ENCODE data around the gene KIF13A. TPM values are rescaled to one million over a fixed set of nuclear protein-coding genes. Genes with fewer than 3 reads are reported as not detected.
"Not testable (repeated sequence)": the region's sequence is repeated elsewhere in the genome, so short reads cannot be mapped to it uniquely, and the experiment has no call there.

KIF13A gene
- total RNA-seq, 2 donors from 2014 or later: 35.3 to 45.0 TPM

DNA sequence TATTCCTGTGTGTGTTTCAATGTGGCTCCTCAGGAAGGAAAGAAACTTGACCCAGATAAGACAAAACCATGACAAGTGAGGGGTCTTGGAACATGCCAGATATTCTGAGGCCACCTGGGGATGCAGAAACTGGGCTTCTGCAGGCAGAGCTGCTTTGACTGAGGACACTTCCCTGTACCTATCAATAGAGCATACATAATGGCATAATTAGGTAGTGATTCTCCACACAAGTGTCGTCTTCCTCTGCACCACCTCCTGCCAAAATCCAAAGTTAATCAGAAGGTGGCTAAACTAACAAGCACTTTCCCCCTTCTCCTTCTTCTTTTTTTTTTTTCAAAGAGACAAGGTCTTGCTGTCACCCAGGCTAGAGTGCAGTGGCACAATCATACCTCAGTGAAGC, 97.1 kb downstream of the KIF13A start:
- TF ChIP-seq, protein P1, sequence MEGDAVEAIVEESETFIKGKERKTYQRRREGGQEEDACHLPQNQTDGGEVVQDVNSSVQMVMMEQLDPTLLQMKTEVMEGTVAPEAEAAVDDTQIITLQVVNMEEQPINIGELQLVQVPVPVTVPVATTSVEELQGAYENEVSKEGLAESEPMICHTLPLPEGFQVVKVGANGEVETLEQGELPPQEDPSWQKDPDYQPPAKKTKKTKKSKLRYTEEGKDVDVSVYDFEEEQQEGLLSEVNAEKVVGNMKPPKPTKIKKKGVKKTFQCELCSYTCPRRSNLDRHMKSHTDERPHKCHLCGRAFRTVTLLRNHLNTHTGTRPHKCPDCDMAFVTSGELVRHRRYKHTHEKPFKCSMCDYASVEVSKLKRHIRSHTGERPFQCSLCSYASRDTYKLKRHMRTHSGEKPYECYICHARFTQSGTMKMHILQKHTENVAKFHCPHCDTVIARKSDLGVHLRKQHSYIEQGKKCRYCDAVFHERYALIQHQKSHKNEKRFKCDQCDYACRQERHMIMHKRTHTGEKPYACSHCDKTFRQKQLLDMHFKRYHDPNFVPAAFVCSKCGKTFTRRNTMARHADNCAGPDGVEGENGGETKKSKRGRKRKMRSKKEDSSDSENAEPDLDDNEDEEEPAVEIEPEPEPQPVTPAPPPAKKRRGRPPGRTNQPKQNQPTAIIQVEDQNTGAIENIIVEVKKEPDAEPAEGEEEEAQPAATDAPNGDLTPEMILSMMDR (conservative IDR thresholded peaks at IDR 0.05): no peak
- no peaks in the 10 kb centered on the region for H3K27me3 ChIP-seq (ENCODE audit: control insufficient read depth, insufficient read depth, low read length, poor library complexity, severe bottlenecking)
- 80 to 100% methylated on average over 1 of the region's 1 CpG for WGBS, 2 experiments (ENCODE audit: insufficient coverage in 1 of 2, insufficient read length in 1 of 2)
- no peak overlapping the region for H3K27ac Mint-ChIP-seq
- peaks cover 25% of the 10 kb centered on the region for H3K9me3 Mint-ChIP-seq
- H3K36me3 ChIP-seq (ENCODE audit: control insufficient read depth, insufficient read depth, low read length): peaks cover 23% of the 10 kb centered on the region
- DNase-seq: no peak
- peaks cover 25% of the 10 kb centered on the region for H3K9me3 ChIP-seq (ENCODE audit: control insufficient read depth, low read length)
- H3K4me1 ChIP-seq (ENCODE audit: control insufficient read depth, insufficient read depth, low read length): no peaks in the 10 kb centered on the region
- no peak overlapping the region for H3K9ac ChIP-seq (ENCODE audit: extremely low read depth, low read length, poor library complexity, severe bottlenecking)
- H3K4me3 Mint-ChIP-seq: no peak overlapping the region
- H3K4me1 Mint-ChIP-seq: peaks cover 17% of the 10 kb centered on the region
- H3K27me3 Mint-ChIP-seq (ENCODE audit: insufficient read depth): no peaks in the 10 kb centered on the region
- H3K4me3 ChIP-seq (ENCODE audit: low read length): no peak overlapping the region
- no peak overlapping the region for H3K27ac ChIP-seq (ENCODE audit: low read depth, low read length)
- H3K36me3 Mint-ChIP-seq (ENCODE audit: low read depth): peaks cover 38% of the 10 kb centered on the region

DNA sequence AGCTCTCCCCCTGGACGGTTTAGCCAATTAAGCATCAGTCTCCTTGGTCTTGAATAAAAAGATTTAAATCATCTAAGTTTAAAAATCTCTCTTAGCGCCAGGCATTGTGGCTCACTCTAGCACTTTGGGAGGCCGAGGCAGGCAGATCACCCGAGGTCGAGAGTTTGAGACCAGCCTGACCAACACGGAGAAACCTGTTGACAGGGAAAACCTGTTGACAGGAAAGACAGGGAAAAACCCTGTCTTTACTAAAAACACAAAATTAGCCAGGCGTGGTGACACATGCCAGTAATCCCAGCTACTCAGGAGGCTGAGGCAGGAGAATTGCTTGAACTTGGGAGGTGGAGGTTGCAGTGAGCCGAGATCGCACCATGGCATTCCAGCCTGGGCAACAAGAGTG, 97.7 kb downstream of the KIF13A start:
- peaks cover 18% of the 10 kb centered on the region for H3K36me3 ChIP-seq (ENCODE audit: control insufficient read depth, insufficient read depth, low read length)
- H3K4me3 Mint-ChIP-seq; DNase-seq; H3K9ac ChIP-seq (ENCODE audit: extremely low read depth, low read length, poor library complexity, severe bottlenecking); H3K27me3 ChIP-seq (ENCODE audit: control insufficient read depth, insufficient read depth, low read length, poor library complexity, severe bottlenecking); H3K4me3 ChIP-seq (ENCODE audit: low read length); H3K27me3 Mint-ChIP-seq (ENCODE audit: insufficient read depth); H3K4me1 ChIP-seq (ENCODE audit: control insufficient read depth, insufficient read depth, low read length); H3K27ac ChIP-seq (ENCODE audit: low read depth, low read length): not testable (repeated sequence)
- Mint-ChIP-seq H3K9me3 (peaks cover 20% of the 10 kb centered on the region), H3K36me3 (ENCODE audit: low read depth) (peaks cover 33% of the 10 kb centered on the region), H3K27ac (peak overlapping the region; percentile 4), H3K4me1 (peaks cover 17% of the 10 kb centered on the region)
- 95 to 98% methylated on average over 5 to 9 of the region's 9 CpGs for WGBS, 2 experiments (ENCODE audit: insufficient coverage in 1 of 2, insufficient read length in 1 of 2)
- peaks cover 20% of the 10 kb centered on the region for H3K9me3 ChIP-seq (ENCODE audit: control insufficient read depth, low read length)

DNA sequence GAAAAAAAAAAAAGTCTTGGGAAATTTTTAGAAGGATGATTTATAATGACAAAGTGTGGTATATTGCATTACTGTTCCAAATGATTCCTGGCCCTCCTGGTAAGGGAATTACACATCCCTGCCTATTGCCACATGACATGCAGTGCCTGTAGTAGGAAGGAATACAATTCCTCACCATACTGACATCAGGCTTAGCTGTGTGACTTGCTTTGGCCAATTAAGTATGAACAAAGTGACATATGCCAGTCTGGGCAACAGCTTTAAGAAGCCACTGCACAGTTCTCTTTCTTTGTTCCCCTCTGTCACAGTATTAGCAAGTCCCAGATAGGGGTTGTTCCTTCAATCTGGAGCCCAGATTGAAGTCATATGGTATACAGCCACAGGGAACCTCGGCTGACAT, 100.5 kb downstream of the KIF13A start:
- no peak overlapping the region for H3K9ac ChIP-seq (ENCODE audit: extremely low read depth, low read length, poor library complexity, severe bottlenecking)
- WGBS, 2 experiments (ENCODE audit: insufficient coverage in 1 of 2, insufficient read length in 1 of 2): 100% methylated on average over 1 of the region's 1 CpG
- H3K27me3 ChIP-seq (ENCODE audit: control insufficient read depth, insufficient read depth, low read length, poor library complexity, severe bottlenecking): no peaks in the 10 kb centered on the region
- H3K36me3 ChIP-seq (ENCODE audit: control insufficient read depth, insufficient read depth, low read length): peaks cover 4% of the 10 kb centered on the region
- TF ChIP-seq, protein P1 (conservative IDR thresholded peaks at IDR 0.05): no peak
- Mint-ChIP-seq H3K4me3 (no peak overlapping the region), H3K9me3 (no peaks in the 10 kb centered on the region), H3K27me3 (ENCODE audit: insufficient read depth) (no peaks in the 10 kb centered on the region), H3K4me1 (peaks cover 4% of the 10 kb centered on the region), H3K27ac (no peak overlapping the region), H3K36me3 (ENCODE audit: low read depth) (peaks cover 14% of the 10 kb centered on the region)
- no peak overlapping the region for H3K27ac ChIP-seq (ENCODE audit: low read depth, low read length)
- no peaks in the 10 kb centered on the region for H3K4me1 ChIP-seq (ENCODE audit: control insufficient read depth, insufficient read depth, low read length)
- no peak overlapping the region for H3K4me3 ChIP-seq (ENCODE audit: low read length)
- no peaks in the 10 kb centered on the region for H3K9me3 ChIP-seq (ENCODE audit: control insufficient read depth, low read length)
- DNase-seq: no peak

Measured in endodermal cell (in vitro differentiated cells).